CD4-positive, alpha-beta T cell treated with Interleukin-4 for 1 hour (primary cell): ENCODE measurements around the gene BANK1.
"Not testable (repeated sequence)": the region's sequence is repeated elsewhere in the genome, so short reads cannot be mapped to it uniquely, and the experiment has no call there.

Source experiments
- DNase-seq, 2 donors: peaks; one replicate each; pipeline ENCODE4 v3.0.0-alpha.2; 2020 to 2022

BANK1 gene

DNA sequence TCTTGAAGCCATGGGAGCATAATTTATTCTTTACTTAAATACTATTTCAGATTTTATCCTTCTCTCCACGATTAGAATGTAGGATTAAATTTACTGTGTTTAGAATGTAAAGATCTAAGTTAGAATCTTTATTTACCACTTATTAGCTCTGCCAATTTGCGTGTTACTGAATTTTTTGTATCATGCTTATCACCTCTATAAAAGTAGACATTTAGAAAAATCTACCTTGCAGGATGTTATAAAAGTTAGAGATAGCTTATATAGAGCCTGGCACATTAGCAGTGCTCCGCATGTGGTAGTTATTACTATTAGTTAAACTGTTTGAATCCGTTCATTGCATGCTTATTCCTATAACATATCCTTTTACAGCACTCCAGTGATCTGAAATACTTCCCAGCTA is 97.9 kb downstream of the BANK1 start:
- DNase-seq = no peak

DNA sequence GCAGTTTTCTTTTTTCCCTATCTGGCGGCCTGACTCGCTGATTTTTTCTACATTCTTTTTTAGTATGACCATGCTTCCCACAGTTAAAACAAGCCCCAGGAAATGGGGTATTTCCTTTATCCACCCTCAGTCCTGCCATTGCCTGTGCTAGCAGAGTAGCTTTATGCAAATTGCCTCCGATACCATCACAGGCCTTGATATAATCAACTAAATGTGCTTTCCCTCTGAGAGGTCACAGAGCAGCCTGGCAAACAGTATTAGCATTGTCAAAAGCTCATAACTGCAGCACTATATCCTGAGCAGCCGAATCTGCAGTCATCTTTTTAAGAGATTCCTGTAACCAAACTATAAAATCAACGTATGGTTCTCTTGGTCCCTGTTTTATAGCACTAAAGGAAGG is 115.0 kb downstream of the BANK1 start:
- not testable (repeated sequence) for DNase-seq

DNA sequence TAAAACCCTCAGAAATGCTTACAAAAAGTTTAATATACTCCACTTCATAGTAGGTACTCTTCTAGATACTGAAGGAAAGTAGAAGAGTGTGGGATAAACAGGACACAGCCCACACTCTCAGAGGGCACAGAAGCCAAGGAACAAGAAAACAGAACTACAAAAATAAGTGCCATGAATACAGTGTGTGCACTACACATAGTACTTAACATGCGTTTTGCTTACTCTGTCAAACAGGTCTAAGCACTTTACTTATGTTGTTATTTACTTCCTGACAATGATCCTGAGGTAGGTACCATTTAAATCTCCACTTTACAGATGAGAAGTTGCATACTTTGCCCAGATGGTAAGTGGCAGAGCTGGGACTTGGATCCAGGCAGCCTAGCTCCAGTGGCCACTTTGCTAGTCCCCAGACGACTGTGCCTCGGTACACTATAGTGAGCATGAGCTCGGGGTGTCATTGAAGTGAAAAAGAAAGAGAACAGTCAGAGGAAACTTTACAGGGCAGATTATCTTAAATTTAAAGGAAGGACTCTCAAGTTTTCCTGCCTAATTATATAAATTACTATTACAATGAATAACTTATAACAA is 120.3 kb downstream of the BANK1 start:
- DNase-seq = no peak

DNA sequence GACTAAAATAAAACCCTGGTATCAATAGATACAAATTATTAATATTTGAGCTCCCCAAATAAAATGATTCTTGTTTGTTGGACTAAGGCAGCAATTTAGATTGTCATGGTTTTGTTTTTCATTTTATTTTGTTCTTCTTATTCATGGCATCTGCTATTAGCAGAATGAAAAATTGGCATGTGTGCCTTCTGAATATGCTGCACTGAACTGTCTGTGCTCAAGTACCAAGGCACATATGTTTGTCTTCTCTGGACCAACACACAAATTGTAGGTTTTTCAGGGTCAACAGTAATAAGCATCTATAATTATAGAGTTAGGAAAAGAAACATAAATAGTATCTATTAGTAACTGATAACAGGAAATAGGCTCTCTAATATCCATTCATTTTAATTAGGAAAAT is 121.1 kb downstream of the BANK1 start:
- no peak for DNase-seq

DNA sequence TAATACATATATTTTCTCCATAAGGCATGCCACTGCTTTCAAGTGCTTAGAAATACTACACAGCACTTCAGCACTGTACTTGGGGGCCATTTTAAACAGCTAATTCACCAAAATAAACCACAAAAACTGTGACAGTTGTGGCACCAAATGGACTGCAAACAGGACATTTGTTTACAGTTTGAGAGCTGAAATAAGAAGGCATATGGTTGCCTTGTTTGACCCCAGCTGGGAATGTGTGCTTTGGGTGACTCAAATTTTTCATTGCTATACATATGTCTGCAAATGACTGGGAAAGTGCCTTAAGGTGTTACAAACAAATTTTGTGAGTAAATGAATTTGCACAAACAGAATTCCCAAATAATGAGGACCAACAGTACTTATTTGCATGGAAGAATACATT is 124.2 kb downstream of the BANK1 start:
- DNase-seq = no peak

DNA sequence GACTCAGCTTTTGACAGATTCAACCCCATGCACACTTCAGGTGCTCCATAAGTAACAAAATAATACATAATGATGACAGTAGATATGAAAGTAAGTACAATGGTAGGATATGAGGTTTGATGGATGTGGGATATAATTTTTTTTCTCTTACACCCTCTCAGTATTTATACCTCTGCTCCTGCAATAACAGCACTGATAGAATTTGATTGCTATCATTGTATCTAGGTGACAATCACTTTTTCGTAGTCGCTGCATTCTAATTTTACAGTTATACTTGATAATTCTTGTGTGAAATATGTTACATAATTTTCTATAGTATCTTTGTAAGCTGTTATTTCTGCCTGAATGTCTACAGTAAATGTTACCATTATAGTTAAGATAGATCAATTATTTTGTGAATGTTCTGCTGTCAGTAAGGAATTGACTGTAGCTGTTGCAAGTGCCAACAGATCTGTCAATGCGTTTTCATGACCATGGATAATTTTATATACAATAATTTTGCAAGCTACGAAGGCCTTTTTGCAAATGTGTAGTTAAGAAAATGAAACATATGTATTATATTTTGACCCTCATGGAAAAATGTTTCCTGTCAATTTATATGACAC is 128.9 kb downstream of the BANK1 start:
- DNase-seq = no peak

DNA sequence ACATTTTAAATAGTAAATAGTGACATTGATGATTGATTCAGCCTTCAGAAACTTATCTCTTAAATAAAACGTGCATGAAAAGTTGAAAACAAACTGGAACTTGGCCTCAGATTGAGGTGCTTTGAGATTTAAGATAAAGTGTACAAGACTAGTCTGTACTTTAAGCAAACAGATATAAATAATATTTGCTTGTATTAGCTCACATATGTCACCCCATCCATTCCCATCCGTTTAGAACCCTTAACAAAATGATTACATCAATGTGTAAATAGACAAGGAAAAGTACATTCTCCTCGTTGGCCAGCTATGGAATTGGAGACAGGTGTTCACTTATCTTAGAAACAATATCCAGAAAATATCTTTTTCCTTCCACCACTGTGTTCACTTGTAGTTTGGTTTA is 130.8 kb downstream of the BANK1 start:
- no peak for DNase-seq

DNA sequence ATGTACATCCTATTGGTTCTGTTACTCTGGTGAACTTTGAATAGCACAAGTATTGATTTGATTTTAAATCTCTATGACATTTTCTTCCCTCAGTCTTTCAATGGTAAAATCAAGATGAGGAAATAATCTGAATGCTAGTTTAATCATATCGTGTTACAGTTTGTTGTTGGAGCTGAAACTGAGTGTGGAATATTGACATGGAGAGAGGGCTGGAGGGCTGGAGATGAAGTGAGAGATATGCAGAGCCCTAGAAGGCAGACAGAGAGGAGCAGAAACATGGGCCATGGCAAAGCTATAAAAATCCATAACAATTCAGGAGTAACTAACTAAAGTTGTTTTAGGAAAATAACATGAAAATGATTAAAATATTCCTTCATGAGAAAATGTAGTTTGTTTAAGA is 141.1 kb downstream of the BANK1 start:
- no peak for DNase-seq

DNA sequence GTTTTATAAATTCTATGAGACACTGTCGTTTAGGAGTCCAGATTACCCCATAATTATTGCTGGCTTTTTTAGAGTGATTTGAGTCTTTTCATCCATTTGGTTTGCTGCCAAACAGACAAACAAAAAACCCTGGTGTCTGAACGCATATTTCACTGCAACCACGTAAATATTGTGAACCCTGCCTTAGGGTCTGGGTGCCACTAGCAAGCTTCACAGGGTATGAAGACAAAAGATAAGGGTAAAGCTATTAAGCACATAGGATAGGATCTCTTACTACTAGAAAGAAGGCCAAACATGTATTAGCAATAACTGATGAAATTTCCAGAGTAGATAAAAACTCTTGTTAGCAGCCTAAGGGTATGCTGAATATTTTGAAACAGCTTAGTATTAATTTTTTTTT is 143.3 kb downstream of the BANK1 start:
- no peak for DNase-seq

DNA sequence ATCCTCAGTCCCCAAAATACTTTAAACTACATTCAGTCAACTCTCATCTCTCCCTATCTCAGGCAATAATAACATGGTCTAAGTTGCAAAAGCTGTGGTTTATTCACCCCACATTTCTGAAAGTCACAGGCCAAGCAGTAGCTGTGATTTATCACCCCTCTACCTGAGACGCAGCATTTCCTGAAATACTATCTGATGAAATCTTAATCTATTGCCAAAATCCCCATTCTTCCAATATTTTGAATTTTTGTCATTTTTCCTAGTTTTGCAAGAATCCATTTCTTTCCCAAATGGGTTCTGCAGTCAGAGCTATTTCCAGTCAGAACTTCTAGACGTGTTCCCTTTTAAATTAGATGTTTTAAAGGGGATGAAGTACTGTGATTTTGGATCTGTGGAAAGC is 148.3 kb downstream of the BANK1 start:
- DNase-seq = no peak

DNA sequence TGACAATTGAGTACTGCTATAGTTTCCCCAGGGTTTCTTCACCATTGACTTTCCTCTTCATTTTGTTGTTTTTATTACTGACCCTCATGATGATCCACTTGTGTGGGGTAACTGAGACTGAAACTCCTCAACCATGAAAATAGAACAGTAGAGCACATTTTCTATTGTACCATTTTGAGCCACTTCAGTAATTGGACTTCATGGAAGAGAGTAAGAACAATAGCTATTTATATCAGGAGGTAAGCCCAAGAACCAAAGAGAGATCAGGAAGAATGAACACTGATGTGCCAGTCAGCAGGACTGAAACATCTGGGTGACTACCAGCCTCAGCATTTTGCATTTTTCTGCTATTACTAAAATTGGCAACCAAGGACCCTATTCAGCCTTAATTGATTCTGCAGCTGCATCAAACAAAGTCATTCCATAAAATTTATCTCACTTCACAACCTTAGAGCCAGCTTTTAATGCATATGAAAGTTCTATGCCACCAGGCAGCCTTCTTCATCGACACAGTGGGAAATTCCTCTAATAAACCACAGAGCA is 151.4 kb downstream of the BANK1 start:
- no peak for DNase-seq

DNA sequence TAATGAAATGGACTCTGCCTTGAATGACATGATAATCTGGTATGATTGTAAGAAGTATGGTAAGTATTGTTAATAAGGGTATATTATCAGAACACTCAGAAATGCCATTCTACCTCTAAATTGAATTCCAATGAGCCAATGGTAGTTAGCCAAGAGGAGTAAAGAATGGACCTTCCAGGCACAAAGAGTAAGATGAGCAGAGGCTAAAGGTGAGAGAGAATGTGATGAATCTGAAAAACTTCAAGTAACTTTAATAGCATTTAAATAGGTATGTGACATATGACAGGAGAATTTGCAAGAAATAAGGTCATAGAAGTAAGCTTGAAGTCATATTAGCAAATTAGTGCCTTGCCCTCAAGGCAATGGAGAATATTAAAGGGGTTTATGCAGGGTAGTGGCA is 152.4 kb downstream of the BANK1 start:
- no peak for DNase-seq

DNA sequence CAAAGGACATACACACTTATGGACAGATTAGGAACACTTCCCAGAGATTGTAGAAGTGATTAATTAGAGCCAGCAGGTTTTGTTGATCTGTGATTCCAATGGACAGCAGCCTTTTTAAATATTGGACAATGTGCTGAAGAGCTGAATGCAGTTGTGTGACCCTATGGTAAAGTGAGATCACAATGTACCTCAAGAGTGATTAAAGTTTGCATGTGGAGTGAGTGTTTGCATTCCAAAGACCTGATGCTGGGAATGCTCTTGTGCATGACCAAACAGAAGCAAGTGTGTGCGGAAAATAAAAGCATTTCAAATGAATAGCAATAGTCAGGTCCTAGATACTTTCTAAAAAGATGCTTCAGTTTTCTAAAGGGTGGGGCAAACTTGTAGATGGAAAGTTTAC is 154.1 kb downstream of the BANK1 start:
- no peak for DNase-seq

DNA sequence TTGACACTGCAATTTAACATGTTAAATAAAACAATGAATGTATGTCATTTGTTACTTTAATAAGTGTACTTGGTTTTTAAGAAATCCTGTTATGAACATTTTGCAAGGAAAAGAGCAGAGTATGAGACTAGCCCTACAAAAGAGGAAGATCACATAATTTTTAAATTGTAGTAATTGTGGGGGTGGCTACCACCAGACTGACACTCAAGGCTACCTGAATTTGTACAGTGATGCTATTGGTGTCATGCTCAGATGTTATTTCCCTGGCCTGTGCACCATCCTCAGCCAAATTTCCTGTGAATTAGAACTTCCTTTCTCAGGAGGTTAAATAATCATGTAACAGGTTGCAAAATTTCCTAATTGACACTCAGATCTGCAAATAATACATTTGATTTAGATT is 157.5 kb downstream of the BANK1 start:
- no peak for DNase-seq

DNA sequence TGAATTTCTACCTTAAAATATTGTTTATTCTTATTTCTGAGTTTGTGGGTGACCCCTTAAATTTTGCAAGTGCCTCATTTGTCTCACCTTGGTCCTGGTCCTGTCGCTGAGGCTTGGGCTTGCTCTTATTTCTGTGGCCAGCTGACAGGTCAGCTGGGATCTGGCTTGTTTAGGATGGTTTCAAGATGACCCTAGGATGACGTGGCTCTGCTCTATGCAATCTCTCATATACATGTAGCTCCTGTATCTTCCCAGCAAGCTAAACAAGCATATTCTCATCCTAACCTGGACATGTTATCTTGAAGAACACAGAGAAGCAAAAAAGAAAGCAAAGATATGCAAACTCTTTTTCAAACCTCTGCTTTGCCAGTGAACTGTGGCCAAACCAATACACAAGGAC is 158.4 kb downstream of the BANK1 start:
- no peak for DNase-seq

DNA sequence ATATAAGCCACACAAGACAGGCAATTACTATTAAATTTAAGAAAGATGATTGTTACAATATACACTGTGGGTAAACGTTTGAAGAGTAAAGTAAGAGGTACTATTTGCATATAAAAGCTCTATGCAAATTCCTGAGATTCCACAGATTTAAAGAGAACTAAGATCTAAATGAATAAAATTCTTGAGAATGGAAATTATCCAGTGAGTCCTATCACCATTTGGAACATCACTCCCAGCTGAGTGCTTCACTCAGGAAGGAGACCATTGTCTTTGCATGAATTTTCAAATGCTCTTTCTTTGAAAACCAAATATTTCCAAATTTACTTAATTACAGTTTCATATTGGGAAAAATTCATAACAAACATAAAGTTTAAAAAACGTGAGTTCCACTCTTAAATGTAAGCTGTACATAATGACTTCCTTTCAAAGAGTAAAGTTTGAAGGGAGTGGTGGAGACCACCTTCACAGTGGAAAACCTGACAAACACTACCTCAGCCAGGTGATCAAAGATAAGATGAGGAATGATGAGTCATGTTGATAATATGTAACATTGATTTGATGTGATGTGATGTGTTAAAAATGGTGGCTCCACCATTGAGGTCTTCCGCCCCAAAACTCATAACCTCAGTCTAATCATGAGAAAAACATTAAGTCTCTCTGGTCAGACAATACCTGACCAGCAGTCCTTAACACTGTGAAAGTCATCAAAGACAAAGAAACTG is 159.9 kb downstream of the BANK1 start:
- no peak for DNase-seq

DNA sequence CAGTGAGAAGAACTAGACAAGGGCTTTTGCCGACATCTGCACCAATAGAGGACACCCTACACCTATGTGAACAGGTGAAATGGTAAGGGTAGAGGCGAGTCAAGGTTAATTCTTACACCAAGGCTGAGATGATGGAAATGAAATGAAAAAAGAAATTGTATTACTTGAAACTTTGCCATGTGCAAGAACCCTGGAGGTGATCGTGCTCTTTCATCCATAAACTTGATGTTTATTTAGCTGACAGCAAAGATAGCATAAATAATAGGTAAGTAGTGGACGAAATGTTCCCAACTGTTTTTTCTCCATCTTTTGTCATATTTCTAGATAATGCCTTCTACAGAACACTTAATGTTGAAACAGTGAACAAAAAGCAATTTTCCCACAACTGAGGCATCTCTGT is 162.5 kb downstream of the BANK1 start:
- no peak for DNase-seq

DNA sequence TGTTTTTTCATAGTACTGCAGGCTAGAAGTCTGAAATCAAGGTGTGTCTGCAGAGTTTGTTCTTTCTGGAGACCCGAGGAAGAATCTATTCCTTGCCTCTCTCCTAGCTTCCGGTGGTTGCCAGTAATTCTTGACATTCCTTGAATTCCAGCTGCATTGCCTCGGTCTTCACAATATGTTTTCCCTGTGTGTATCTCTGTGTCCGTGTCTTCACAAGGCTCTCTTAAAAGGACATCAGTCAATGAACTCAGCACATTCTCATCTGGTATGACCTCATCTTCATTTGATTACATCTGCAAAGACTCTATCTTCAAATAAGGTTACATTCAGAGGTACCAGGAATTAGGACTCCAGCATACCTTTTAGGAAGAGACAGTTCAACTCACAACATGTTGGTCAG is 163.4 kb downstream of the BANK1 start:
- DNase-seq = no peak

DNA sequence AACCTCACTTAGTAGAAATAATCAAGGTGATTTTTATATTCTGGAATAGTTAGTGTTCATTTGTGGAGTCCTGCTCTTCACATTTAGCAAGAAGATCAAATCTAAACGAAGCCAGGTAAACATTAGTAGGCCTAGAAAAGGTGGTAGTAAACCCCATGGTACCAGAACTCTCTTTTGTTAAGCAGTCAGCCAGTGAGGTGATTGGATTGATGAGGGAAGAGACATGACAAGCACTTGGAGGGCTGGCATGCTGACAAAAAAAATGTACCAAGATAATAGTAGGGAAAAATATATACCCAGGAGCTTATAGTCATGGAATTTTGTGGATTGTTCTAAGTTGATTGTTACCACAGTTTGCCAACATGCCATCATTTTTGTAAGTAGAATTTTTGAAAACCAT is 163.8 kb downstream of the BANK1 start:
- DNase-seq = no peak

DNA sequence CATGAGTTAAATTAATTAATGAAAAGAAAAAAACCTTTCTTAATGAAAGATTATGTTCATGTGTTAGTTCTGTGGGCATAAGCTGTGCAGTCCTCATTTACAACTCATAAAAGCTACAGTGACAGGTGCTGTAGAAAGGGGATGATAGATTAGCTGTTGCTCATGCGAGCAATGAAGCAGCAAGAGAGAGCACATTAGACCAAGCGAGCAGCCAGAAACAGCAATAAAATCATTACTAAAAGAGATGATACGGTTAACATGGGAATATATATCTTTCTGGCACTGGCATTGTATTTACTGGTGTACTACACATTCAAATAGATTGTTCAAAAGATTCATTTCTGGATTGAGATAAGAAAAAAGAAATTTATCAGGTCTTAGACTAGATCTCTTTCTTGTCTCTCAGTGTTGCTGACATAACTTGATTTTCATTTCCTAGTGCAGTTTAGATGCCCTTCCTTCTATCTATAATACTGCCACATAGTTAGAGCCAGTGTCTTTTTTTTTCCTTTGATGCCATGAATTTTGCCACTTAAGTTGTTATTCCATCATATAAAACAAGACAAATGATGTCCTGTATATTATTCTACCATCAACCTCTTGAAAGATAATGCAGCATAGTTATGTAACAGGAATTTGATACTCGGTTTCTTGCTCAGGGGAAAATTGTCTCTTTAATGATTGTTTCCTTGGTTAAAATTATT is 164.6 kb downstream of the BANK1 start:
- DNase-seq = no peak

DNA sequence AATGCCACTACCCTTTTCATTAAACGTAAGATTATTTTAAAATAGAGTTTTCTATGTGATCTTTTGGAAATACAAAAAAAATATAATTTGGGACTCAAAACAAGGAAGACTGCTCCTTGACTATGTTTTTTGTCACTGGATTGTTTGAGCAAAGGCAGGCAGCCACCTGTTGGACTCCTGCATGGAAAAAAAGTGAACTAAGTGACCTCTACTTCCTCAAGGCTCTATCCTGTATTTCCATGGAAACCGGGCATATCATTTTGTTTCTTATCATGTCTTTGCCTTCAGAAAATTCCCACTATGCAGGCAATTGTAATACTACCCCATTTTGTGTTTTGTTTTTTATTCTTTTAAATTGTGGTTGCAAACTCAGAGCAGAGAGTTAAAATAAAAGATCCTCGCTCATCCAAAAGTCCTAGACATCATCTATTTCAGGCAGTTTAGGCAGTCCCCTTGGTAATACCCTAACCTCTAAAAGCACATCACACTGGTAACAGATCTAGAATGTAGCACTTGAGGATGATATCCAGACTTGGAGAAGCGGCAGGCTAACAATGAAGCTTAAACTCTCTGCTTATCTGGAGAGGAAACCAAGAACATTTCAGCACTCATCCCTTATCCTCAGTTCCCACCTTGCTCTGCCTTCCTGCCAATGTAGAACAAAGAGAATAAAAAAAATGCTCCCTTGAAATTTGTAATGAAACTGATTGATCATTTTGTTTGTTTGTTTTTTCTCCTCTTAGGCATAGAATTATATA is 165.7 kb downstream of the BANK1 start:
- no peak for DNase-seq

DNA sequence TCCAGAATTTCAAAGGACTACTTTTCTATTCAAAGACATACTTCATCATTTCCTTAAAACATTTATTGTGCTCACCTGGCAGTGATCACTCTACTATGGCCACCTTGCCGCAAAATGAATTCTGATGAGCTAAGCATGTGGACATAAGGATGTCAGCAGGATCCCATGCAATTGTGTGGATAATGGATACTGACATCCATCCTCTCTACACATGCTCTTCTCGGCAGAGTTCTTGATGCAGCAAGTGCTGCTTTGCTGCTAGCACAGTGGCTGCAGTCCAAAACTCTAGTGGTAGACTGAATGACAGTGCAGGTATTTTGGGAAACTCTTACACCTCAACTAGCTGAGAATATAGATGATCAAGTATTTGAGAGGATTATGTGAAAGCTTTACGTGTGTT is 168.0 kb downstream of the BANK1 start:
- DNase-seq = no peak

DNA sequence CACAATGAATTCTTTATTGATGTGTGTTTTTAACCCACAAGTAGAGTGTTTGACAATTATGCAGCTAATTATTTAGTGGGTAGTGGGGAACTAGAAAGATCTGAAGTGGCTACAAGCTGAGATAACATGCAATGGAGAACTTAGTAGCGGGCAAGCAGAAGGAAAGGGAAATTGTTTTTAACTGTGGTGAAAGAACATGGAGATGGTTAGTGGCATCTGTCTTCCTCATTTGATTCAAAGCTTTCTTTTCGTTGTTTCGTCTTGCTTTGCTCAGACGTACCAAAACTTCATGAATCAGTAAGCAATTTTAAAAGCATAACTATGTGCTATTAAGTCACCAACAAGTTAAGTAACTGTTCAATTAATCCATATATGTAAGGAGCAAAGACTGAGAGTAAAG is 169.9 kb downstream of the BANK1 start:
- DNase-seq = no peak
